Right ventricle myocardium inferior (tissue), 1 donor: ENCODE measurements around the gene FAM169A. TPM values are rescaled to one million over a fixed set of nuclear protein-coding genes. Genes with fewer than 3 reads are reported as not detected.
"Not testable (repeated sequence)": the region's sequence is repeated elsewhere in the genome, so short reads cannot be mapped to it uniquely, and the experiment has no call there.

Source experiments
- ATAC-seq: fragments of 200-7000 bp; cut with Tn5 transposase; one replicate; pipeline ENCODE4 v1.9.1; 2020; ENCODE audit warnings: mild to moderate bottlenecking, moderate library complexity
- DNase-seq: peaks from one replicate; pipeline ENCODE4 v3.0.0; 2021; ENCODE audit errors: missing footprints
- intact Hi-C: fragments of 100-400 bp; cut with DNase I; formaldehyde crosslinking; loops from one replicate; pipeline ENCODE4 v1.11.0; 2022
- total RNA-seq: library from RNA; stranded (reverse); fragmentation: NEBNext Ultra II Directional; extraction: Animal tissue kit (Norgen Biotek cat#: 25700); gene quantifications from one replicate; pipeline ENCODE4 v1.2.1, GENCODE V29; 2021
- donor health status: DM: no; HTN: yes; CAD: no; lungs with severe emphysema.

FAM169A gene
- total RNA-seq, 1 donor from 2014 or later, result 3.0 TPM

DNA sequence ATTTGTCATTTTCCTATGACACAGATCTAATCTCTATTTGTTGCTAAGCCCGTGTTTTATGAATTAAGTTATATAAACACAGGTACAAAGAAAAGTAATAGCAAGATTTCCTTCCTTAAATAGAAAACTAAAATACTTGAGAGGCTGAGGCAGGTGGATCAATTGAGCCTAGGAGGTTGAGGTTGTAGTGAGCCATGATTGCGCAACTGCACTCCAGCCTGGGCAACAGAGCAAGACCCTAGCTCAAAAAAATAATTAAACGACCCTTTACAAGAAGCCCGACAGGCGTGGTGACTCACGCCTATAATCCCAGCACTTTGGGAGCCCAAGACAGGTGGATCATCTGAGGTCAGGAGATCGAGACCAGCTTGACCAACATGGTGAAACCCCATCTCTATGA, 36.8 kb downstream of the FAM169A start:
- no peak for ATAC-seq
- DNase-seq, result no peak
- intact Hi-C loops, result no loop called here

DNA sequence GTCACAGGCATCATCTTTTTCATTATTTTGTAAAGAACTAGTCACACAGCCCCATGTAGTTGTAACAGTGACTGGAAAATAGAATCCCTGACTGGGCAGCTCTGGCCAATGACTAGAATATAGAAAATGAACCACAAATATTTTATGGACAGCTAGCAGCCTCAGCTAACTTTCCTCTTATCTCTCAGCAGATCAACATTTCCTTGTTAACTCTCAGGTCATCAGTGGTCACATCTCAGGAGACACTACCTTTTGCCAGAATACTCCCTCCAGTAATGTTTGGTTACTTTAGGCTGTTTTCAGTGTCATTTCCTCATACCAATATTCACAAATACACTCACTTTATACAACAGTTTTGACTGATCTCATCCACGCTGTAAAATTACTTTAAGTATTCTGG, 43.9 kb downstream of the FAM169A start:
- ATAC-seq, result no peak
- intact Hi-C loops, result no loop called here
- DNase-seq, result no peak

DNA sequence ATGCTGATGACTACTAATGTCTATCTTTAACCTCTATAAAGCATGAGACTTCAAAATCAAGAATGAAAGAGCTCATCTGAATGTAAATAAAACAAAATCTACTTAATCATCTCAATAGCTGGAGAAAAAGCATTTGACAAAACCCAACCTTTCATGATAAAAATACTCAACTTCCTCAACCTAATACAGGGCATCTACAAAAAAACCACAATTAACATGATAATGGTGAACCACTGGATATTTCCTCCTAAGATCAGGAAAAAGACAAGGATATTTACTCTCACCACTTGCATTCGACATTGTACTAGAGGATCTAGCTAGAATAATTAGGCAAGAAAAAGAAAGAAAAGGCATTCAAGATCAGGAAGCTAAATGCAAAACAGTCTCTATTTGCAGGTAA, 49.3 kb downstream of the FAM169A start:
- ATAC-seq (no peak), DNase-seq (no peak)
- intact Hi-C loops, result no loop called here

DNA sequence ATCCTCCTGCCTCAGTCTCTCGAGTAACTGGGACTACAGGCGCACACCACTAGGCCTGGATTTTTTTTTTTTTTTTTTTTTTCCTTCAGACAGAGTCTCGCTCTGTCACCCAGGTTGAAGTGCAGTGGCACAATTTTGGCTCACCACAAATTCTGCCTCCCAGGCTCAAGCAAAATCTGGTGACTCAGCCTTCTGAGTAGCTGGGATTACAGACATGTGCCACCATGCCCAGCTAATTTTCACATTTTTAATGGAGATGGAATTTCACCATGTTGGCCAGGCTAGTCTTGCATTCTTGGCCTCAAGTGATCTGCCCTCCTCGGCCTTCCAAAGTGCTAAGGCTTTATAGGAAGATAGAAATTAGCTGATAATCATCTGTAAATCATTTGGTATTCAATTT, 55.3 kb downstream of the FAM169A start:
- no peak for DNase-seq
- no peak for ATAC-seq
- intact Hi-C loops, result no loop called here

DNA sequence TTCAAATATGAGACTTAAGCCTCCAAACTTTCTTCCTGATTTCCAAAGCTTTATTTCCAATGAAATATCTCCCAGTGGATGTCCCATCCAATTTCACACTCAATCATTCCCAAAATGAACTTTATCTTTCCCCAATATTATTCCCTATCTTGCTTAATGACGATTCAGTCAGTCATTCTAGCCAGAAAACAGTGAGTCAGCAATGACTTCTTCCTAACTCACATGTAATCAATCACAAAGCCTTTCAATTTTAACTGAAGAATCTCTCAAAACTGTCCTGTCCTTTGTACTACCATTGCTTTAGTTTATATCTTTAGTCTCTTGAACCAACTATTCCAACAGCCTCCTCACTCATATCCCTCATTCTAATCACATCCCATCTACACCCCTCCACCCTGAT, 64.2 kb downstream of the FAM169A start:
- ATAC-seq (no peak), DNase-seq (no peak)
- intact Hi-C loops, result no loop called here

DNA sequence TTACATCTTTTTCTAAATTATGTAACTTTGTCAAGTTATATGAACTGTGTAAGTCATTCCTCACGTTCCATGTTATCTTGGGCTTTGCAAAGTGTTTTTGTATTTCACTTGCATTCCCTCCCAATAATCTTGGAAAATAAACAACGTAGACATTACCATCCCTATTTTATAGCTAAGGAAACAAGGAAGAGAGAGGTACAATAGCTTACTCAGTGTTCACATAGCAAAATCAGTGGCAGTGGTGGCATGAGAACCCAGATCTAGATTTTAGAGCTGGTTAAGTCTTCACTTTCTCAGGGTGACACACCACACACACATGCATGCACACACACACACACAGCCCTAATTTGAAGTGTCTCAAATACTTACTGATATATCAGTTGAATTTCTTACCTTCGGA, 65.0 kb downstream of the FAM169A start:
- intact Hi-C loops, result no loop called here
- no peak for DNase-seq
- ATAC-seq, result no peak

DNA sequence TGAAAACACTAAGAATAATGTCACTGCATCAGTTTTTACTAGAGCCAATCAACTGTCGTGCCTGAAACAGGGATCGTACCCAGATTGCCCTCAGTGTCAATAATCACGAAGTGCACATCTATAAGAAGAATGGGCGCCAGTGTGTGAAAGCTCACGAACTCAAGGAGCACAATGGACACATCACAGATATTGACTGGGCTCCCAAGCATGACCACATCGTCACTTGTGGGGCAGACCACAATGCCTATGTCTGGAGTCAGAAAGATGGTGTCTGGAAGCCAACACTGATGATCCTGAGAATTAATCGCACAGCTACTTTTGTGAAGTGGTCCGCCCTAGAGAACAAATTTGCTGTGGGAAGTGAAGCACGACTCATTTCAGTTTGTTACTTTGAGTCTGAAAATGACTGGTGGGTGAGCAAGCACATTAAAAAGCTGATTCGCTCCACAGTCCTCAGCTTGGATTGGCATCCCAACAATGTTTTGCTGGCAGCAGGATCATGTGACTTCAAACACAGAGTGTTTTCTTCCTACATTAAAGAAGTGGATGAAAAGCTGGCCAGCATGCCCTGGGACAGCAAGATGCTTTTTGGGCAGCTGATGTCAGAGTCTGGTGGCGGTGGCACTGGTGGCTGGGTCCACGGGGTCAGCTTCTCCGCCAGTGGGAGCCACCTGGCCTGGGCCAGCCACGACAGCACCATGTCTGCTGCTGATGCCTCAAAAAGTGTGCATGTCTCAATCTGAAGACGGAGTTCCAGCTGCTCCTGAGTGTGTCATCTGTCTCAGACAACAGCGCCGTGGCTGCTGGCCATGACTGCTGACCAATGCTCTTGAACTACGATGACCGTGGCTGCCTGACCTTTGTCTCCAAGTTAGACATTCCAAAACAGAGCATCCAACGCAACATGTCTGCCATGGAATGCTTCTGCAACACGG, 66.9 kb downstream of the FAM169A start:
- ATAC-seq, result no peak
- intact Hi-C loops, result no loop called here
- DNase-seq, result no peak

DNA sequence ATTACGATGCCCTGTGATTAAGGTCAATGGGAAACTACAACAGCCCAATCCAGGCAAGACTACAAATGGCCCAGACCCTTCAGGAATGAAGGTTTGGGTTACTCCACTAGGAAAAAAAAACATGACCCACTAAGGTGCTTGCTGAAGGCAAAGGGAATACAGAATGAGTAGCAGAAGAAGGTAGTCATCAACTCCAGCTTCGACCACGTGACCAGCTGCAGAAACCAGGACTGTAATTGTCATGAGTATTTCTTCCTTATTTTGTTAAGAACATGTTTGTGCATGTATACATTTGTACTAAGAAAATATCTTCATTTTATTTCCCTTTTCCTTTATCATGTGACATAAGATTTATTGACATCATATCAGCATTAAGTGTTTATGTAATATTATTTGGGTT, 74.5 kb downstream of the FAM169A start:
- DNase-seq, intact Hi-C loops, ATAC-seq: not testable (repeated sequence)

DNA sequence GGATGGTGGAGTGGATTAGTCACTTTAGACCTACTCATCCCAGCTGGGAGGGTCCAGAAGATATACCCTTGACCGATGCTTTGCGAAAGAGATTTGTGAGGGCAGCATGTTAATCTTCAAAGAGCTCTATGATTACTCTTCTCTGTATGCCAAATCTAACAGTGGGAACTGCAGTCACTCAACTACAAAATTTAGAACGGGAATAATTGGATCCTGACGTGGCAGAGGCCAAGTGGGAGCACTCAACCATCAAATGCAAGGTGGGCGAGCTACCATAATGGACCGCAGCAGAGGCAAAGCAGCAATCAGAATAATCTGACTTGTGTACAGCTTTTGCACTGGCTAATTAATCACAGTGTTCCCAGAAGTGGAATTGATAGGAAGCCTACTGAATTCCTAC, 78.8 kb downstream of the FAM169A start:
- intact Hi-C loops, result no loop called here
- DNase-seq (no peak), ATAC-seq (no peak)

DNA sequence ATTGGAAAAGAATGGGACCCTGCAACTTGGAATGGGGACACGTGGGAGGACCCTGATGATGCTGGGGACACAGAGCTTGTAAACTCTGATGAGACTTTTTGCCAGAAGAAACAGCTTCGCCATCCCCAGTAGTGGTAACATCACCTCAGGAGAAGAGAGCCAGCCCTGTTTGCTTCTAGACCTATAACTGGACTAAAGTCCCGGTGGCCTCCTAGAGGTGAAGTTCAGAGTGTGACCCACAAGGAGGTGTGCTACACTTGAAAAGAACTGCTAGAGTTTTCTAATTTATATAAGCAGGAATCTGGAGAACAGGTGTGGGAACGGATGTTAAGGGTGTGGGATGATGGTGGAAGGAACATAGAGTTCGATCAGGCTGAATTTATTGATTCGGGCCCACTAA, 79.3 kb downstream of the FAM169A start:
- ATAC-seq, result no peak
- intact Hi-C loops, result no loop called here
- DNase-seq, result no peak

DNA sequence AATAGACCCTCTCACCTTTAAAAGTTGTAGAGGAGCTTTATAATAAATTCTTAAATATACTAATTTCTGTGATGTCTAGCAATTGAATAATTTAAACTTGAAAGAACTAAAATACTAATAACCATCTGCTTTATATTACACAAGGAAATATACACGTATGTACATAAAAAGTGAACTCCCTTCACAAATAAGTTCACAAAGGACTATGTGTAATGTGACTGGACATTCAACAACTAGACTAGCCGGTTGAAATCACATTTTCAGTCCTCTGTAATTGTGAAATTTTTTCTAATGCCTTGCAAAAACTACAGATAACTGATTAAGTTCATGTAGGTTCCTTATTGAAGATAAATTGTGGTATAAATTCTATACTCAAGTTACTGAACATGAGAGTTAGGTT, 87.6 kb downstream of the FAM169A start:
- intact Hi-C loops, result no loop called here
- DNase-seq, result no peak
- ATAC-seq, result no peak

DNA sequence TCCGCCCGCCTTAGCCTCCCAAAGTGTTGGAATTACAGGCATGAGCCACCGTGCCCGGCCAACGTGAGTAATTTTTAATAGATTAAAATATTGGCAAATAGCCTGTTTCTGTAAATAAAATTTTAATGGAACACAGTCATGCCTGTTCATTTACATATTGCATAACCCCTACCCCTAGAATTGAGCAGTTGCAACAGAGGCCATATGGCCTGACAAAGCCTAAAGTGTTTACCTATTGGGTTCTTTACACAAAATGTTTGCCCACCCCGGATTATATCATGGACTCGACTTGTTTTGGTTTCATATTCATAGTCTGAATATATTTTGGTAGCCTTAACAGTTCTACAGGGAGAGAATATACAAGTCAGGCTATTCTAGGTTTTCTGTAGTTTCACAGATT, 93.8 kb downstream of the FAM169A start:
- intact Hi-C loops, result no loop called here
- no peak for DNase-seq
- no peak for ATAC-seq

DNA sequence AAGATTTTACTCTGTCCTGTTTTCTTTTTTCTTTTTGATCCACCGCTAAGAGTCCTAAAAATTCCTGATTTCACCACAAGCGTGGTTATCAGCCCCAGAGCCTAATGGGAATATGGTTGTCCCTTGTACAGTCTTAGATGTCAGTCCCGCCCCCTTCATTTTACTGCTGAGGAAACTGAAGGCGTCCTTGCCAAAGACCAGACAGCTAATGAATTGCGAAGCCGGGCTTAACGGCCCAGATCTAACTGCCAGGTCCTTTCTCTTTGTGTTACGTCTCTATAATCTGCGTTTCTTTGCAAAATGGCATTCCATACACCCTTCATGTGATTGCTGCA, 98.6 kb downstream of the FAM169A start:
- intact Hi-C loops, result loop anchor here (5.0 to 10.0 kb wide), 3 partner anchors 135 to 1203 kb away; partner anchors contain the start of genes ANKRA2 and UTP15
- ATAC-seq (no peak), DNase-seq (no peak)

DNA sequence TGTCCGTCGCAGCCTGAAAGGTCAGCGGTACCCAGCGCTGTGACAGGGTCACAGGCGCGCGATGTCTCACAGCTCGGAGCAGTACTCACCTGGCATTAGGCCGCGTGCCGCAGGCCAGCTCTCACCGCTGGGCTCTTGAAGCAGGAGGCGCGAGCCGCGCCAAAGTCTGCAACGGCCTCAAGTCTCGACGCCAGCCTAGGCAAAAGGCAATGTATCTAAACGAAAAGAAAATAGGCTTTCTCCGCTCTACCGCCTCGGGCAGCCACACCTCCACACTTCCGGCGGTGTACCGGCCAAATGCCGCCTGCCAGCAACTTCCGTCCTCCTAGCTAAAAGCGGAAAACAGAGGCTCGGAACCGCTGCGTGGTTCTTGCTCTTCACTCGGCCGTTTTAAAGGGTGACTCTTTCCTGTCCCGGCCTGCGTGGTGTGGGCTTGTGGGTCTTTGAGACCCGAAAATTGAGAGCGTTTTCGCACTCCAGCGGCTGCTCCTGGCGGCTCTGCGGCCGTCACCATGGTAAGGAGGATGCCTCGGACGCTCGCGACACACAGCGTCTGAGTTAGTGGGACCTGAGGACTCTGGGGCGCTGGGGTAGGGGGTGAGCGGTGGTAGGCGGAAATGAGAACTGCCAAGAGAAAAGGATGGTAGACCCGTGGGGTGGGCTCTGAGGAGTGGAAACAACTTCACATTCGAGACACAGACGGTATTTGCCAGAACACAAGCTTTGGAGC, 99.2 kb downstream of the FAM169A start, which contains the start of the genes GFM2 and NSA2:
GFM2 (minus strand) TSS at position 269 of the 730 bp plus-strand sequence. CDS start 3,375 bp downstream, outside the sequence.
NSA2 (plus strand) TSS at position 401 of the 730 bp plus-strand sequence; CDS start at position 513, 112 bp downstream.
- DNase-seq, result peak; percentile 95
- intact Hi-C loops, result loop anchor here (5.0 to 10.0 kb wide), 3 partner anchors 135 to 1202 kb away; partner anchors contain the start of genes ANKRA2 and UTP15
- ATAC-seq, result peak; percentile 99

DNA sequence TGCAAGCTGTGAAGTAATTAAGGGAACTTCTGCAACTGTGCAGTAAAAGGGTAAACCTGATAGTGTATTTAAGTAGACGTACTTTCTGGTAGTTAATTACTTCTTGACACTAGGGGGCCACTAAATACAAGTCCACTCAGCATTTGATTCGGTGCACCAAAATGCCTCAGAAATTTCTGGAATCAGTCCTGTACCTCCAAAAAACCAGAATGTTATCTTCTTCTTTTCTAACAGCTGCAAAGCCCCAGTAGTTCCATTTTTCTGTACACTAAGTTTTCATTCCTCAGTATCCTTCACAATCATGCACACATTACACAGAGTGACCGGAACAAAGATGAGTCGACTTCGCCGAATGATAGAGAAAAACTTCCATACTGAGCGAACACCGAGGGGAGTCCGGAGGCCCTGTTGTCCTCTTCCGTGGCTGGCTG, 99.8 kb downstream of the FAM169A start:
- intact Hi-C loops, result loop anchor here (5.0 to 10.0 kb wide), 3 partner anchors 136 to 1202 kb away; partner anchors contain the start of genes ANKRA2 and UTP15
- ATAC-seq (peak; percentile 49), DNase-seq (no peak)

DNA sequence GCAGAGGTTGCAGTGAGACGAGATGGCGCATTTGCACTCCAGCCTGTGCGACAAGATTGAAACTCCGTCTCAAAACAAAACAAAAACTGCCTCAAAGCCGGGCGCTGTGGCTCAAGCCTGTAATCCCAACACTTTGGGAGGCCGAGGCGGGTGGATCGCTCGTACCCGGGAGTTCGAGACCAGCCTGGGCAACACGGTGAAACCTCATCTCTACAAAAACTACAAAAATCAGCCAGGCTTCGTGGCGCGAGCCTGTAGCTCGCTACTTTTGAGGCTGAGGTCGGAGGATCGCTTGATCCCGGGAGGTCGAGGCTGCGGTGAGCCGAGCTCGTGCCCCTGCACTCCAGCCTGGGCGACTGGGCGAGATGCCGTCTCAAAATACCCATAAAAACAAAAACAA, 100.3 kb downstream of the FAM169A start:
- ATAC-seq (no peak), DNase-seq (no peak)
- intact Hi-C loops, result loop anchor here (5.0 to 10.0 kb wide), 3 partner anchors 136 to 1201 kb away; partner anchors contain the start of genes ANKRA2 and UTP15

DNA sequence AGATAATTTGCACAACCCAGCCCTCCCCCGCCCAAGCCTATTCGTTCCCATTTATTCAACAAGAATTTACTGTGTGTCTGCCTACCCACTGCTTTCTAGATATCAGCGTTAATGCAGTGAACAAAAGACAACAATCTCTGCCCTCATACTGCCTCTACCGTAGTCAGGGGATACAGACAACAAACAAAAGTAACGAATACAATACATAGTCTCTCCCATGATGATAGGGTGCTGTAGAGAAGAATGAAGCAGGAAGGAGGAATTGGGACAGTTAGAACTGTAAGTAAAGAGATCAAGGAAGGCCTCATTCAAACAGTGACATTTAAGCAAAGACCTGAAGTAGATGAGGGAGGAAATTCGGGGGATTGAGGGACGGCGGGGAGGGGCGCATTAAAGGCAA, 101.0 kb downstream of the FAM169A start:
- intact Hi-C loops, result loop anchor here (5.0 to 10.0 kb wide), 3 partner anchors 137 to 1200 kb away; partner anchors contain the start of genes ANKRA2 and UTP15
- ATAC-seq (no peak), DNase-seq (no peak)

DNA sequence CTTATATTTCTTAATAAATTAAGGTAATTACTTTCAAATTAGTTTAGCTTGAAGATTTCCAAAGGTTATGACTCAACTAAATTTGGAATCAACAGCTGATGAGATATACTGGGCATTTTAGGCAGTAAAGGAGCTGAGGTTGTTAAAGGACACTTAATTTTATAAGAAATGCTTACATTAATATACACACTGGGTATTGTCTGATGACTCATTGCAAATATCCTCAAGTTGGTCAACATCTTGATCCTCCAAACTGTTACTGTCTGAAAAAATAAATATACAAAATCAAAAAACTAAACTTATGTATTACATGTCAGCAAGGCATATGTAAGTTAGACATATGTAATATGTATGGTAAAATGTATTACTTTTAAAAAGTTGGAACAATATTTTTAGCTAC, 102.7 kb downstream of the FAM169A start:
- no peak for DNase-seq
- no peak for ATAC-seq
- intact Hi-C loops, result loop anchor here (10.0 kb wide), 1 partner anchor 1199 kb away; the partner anchor contains the start of genes ANKRA2 and UTP15

DNA sequence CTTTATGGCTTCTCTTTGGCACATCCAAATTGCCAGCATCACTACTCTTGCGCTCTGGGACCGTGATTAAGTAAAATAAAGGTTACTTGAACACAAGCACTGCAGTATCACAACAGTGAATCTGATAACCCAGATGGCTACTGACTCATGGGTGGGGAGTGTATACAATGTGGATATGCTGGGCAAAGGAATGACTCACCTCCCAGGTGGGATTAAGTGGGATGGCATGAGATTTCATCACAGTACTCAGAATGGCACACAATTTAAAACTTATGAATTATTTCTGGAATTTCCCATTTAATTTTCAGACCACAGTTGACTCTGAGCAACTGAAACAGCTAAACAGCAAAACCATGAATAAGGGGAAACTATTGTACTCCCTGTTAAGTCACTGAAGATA, 103.6 kb downstream of the FAM169A start:
- intact Hi-C loops, result loop anchor here (10.0 kb wide), 1 partner anchor 1198 kb away; the partner anchor contains the start of genes ANKRA2 and UTP15

More for the DNA sequence above, 103.6 kb downstream of the FAM169A start:
- no peak for ATAC-seq
- DNase-seq, result no peak
